HepG2 (cell line): ENCODE results near the gene GPR107. TPM values are rescaled to one million over a fixed set of nuclear protein-coding genes. Genes with fewer than 3 reads are reported as not detected.

Source experiments
- ATAC-seq: fragments of 200-7000 bp; cut with Tn5 transposase; 3 replicates; pipeline ENCODE4 v1.9.1; 2020; ENCODE audit warnings: mild to moderate bottlenecking, moderate library complexity
- BruUV-seq: library from RNA; stranded (reverse); fragments of 400-500 nt; replicated peaks from 2 replicates; lab custom pipeline; 2021; lab: Mats Ljungman, UMichigan
- CTCF ChIA-PET: fragments of 300-600 bp; formaldehyde crosslinking; extraction: SDS; loops from one replicate; lab custom pipeline; 2021; ENCODE audit warnings: low total read pairs, inconsistent platforms, low intra/inter-chr PET ratio; lab: Yijun Ruan, JAX
- POLR2A ChIA-PET: fragments of 350-600 bp; sonication (Branson Sonifier 250); formaldehyde crosslinking; loops from one replicate; lab custom pipeline; 2020; ENCODE audit warnings: antibody characterized with exemption, inconsistent platforms; lab: Yijun Ruan, JAX
- DNase-seq: peaks from one replicate; pipeline ENCODE4 v3.0.0-alpha.2; 2015; ENCODE audit warnings: low spot score
- FAIRE-seq: peaks from 3 replicates; lab custom pipeline; 2011; peaks lifted over from hg19 to GRCh38; lab: Jason Lieb, UNC
- H2AFZ ChIP-seq: one replicate; pipeline ENCODE4 v1.6.1; 2011; ENCODE audit warnings: low read length, inconsistent platforms
- H3K27ac ChIP-seq: fragments of 300-600 bp; 3 replicates; pipeline ENCODE4 v1.8.0; 2011; ENCODE audit warnings: mixed run types, mild to moderate bottlenecking, mixed read lengths, low read length, inconsistent platforms; ENCODE audit not compliant: insufficient read depth; ENCODE audit errors: extremely low read length
- H3K27me3 ChIP-seq, 2 experiments: fragments of 200-600 bp in 1 of 2; 2 replicates in 1 of 2; 3 replicates in 1 of 2; pipeline versions ENCODE4 v1.6.0 to v1.8.0; 2011; ENCODE audit warnings: low read length in 2 of 2, mild to moderate bottlenecking in 2 of 2, moderate library complexity in 2 of 2, inconsistent platforms in 1 of 2; ENCODE audit not compliant: insufficient read depth in 2 of 2, control insufficient read depth in 1 of 2
- H3K36me3 ChIP-seq, 2 experiments: fragments of 200-600 bp in 1 of 2; replicated peaks in 1 of 2; 2 replicates in 1 of 2; 3 replicates in 1 of 2; pipeline versions ENCODE4 v1.5.1 to v1.8.0; 2011; ENCODE audit warnings: low read length in 2 of 2, inconsistent platforms in 1 of 2; ENCODE audit not compliant: insufficient read depth in 2 of 2, control insufficient read depth in 1 of 2
- H3K4me1 ChIP-seq: 2 replicates; pipeline ENCODE4 v1.5.1; 2012; ENCODE audit warnings: low read length, inconsistent platforms; ENCODE audit not compliant: insufficient read depth
- H3K4me2 ChIP-seq: 2 replicates; pipeline ENCODE4 v1.6.0; 2011; ENCODE audit warnings: low read depth, low read length, inconsistent platforms
- H3K4me3 ChIP-seq, 3 experiments: fragments of 200-600 bp in 1 of 3; sonication (generic), shearing (Covaris generic) in 1 of 3; replicated peaks in 1 of 3; 2 replicates each; pipeline ENCODE4 v1.5.1; 2011 to 2016; ENCODE audit warnings: low read length in 3 of 3, inconsistent platforms in 2 of 3, low read depth in 2 of 3, mild to moderate bottlenecking in 2 of 3, control low read depth in 1 of 3, mixed read lengths in 1 of 3; ENCODE audit not compliant: insufficient read depth in 1 of 3
- H3K79me2 ChIP-seq: one replicate; pipeline ENCODE4 v1.6.1; 2011; ENCODE audit warnings: low read length, inconsistent platforms; ENCODE audit not compliant: insufficient read depth
- H3K9ac ChIP-seq: 2 replicates; pipeline ENCODE4 v1.6.0; 2011; ENCODE audit warnings: mild to moderate bottlenecking, low read depth, low read length, inconsistent platforms; ENCODE audit not compliant: insufficient read depth
- H3K9me3 ChIP-seq: 2 replicates; pipeline ENCODE4 v1.5.1; 2012; ENCODE audit warnings: mild to moderate bottlenecking, low read length
- H4K20me1 ChIP-seq: 2 replicates; pipeline ENCODE4 v1.6.0; 2011; ENCODE audit warnings: inconsistent platforms, mild to moderate bottlenecking, low read length, moderate library complexity; ENCODE audit not compliant: insufficient read depth
- ATF3 ChIP-seq: sonication (generic); formaldehyde crosslinking; IDR thresholded peaks from 2 replicates; pipeline ENCODE4 v1.4.0; 2020; ENCODE audit warnings: missing genetic modification reagents
- GABPB1 ChIP-seq: IDR thresholded peaks from 2 replicates; pipeline ENCODE4 v1.6.1; 2016; ENCODE audit warnings: mild to moderate bottlenecking, missing genetic modification reagents, moderate library complexity, missing compliant biosample characterization
- HOXD1 ChIP-seq: sonication (generic); formaldehyde crosslinking; IDR thresholded peaks from 2 replicates; pipeline ENCODE4 v1.5.0; 2020; ENCODE audit warnings: missing genetic modification reagents
- JUND ChIP-seq: sonication (generic); formaldehyde crosslinking; IDR thresholded peaks from 2 replicates; pipeline ENCODE4 v1.8.0; 2022; ENCODE audit warnings: mild to moderate bottlenecking, missing genetic modification reagents
- NFE2 ChIP-seq: sonication (generic); formaldehyde crosslinking; IDR thresholded peaks from 2 replicates; pipeline ENCODE4 v1.4.0; 2020; ENCODE audit warnings: missing genetic modification reagents
- PATZ1 ChIP-seq: sonication (generic); formaldehyde crosslinking; IDR thresholded peaks from 2 replicates; pipeline ENCODE4 v1.4.0; 2020; ENCODE audit warnings: missing genetic modification reagents
- SALL2 ChIP-seq: sonication (generic); formaldehyde crosslinking; IDR thresholded peaks from 2 replicates; pipeline ENCODE4 v1.8.1; 2023; ENCODE audit warnings: mild to moderate bottlenecking, missing genetic modification reagents, inconsistent platforms
- SUZ12 ChIP-seq: fragments of 150-350 bp; IDR thresholded peaks from 2 replicates; pipeline ENCODE4 v1.6.1; 2014; ENCODE audit warnings: low read depth, low read length
- ZNF263 ChIP-seq: sonication (generic); formaldehyde crosslinking; IDR thresholded peaks from 2 replicates; pipeline ENCODE4 v1.4.0; 2020; ENCODE audit warnings: missing genetic modification reagents
- ZNF451 ChIP-seq: sonication (generic); formaldehyde crosslinking; IDR thresholded peaks from 2 replicates; pipeline ENCODE4 v1.5.0; 2020; ENCODE audit warnings: mild to moderate bottlenecking, missing genetic modification reagents
- ZNF576 ChIP-seq: sonication (generic); formaldehyde crosslinking; IDR thresholded peaks from 2 replicates; pipeline ENCODE4 v1.4.0; 2020; ENCODE audit warnings: mild to moderate bottlenecking, missing genetic modification reagents
- ZNF670 ChIP-seq: sonication (generic); formaldehyde crosslinking; IDR thresholded peaks from 2 replicates; pipeline ENCODE4 v1.8.0; 2022; ENCODE audit warnings: mild to moderate bottlenecking, missing genetic modification reagents, borderline replicate concordance
- ZNF788 ChIP-seq: sonication (generic); formaldehyde crosslinking; IDR thresholded peaks from 2 replicates; pipeline ENCODE4 v1.5.0; 2020; ENCODE audit warnings: mild to moderate bottlenecking, missing genetic modification reagents, borderline replicate concordance
- ZSCAN20 ChIP-seq: sonication (generic); formaldehyde crosslinking; IDR thresholded peaks from 2 replicates; pipeline ENCODE4 v1.4.0; 2020; ENCODE audit warnings: missing genetic modification reagents, mild to moderate bottlenecking, borderline replicate concordance
- ZSCAN30 ChIP-seq: sonication (generic); formaldehyde crosslinking; IDR thresholded peaks from 2 replicates; pipeline ENCODE4 v1.5.0; 2020; ENCODE audit warnings: mild to moderate bottlenecking, missing genetic modification reagents
- WGBS: methylation state at CpG from one replicate; pipeline ENCODE4 v1.1.6; 2017; ENCODE audit warnings: low lambda C conversion rate; 5-methylcytosine and 5-hydroxymethylcytosine counted together
- in situ Hi-C: cut with HindIII; loops from 2 replicates; pipeline ENCODE4 v1.10.0; 2017; ENCODE audit warnings: low pct_unique_long_range_greater_than_20kb; ENCODE audit not compliant: extremely low pct_ligation_motif_present
- intact Hi-C: fragments of 100-400 bp; cut with micrococcal nuclease; formaldehyde crosslinking; loops from one replicate; pipeline ENCODE4 v1.10.0; 2022; ENCODE audit not compliant: unreplicated experiment
- polyA plus RNA-seq, 8 experiments: library from polyadenylated mRNA; depleted of rRNA in 3 of 8; stranded (reverse) in 7 of 8; unstranded in 1 of 8; fragments of >200 nt; fragmentation: Illumina TruSeq in 4 of 8; extraction: Trizol in 4 of 8; gene quantifications; 2 replicates each; pipeline versions ENCODE4 v1.2.1 to v1.2.3, GENCODE V29; 2011 to 2016; ENCODE audit warnings: low read depth in 4 of 8, missing spikeins in 1 of 8, mixed read lengths in 1 of 8; ENCODE audit not compliant: insufficient read depth in 1 of 8
- total RNA-seq, 5 experiments: library from RNA; depleted of rRNA; stranded (reverse); fragments of >200 nt; fragmentation: Illumina TruSeq; extraction: Trizol; gene quantifications; 2 replicates each; pipeline ENCODE4 v1.2.3, GENCODE V29; 2016; ENCODE audit warnings: low read depth in 1 of 5
- TF ChIP-seq, protein P1 (sequence below): sonication (generic); formaldehyde crosslinking; IDR thresholded peaks from 2 replicates; pipeline ENCODE4 v1.4.0; 2020; ENCODE audit warnings: missing genetic modification reagents, borderline replicate concordance

Gene GPR107
- total and polyA plus RNA-seq, 2 of the 13 experiments (the other 11 are each of a cell fraction or from before 2014, with no cell fraction given): 22.5 to 24.4 TPM

DNA sequence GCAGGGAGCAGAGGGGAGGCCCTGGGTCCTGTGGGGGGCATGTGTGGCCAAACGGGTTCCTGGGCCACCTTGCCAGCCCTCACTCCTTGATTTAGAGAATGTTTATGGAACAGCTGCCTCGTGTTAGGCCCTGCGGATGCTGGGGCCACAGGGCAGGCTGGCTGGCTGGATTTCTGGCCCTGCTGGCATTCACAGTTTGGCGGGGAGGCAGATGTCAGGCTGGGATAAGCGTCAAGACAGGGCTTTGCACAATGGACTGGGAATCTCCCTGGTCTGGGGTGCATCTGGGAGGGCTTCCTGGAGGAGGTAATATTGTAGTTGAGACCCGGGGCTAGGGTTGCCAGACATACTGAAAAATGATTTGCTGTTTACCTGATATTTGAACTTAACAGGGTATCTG is 132.3 kb downstream of the GPR107 start (continued):
- no peak for TF ChIP-seq SALL2 (CRISPR knock-in tag)
- TF ChIP-seq ZSCAN20 (CRISPR knock-in tag): no peak

DNA sequence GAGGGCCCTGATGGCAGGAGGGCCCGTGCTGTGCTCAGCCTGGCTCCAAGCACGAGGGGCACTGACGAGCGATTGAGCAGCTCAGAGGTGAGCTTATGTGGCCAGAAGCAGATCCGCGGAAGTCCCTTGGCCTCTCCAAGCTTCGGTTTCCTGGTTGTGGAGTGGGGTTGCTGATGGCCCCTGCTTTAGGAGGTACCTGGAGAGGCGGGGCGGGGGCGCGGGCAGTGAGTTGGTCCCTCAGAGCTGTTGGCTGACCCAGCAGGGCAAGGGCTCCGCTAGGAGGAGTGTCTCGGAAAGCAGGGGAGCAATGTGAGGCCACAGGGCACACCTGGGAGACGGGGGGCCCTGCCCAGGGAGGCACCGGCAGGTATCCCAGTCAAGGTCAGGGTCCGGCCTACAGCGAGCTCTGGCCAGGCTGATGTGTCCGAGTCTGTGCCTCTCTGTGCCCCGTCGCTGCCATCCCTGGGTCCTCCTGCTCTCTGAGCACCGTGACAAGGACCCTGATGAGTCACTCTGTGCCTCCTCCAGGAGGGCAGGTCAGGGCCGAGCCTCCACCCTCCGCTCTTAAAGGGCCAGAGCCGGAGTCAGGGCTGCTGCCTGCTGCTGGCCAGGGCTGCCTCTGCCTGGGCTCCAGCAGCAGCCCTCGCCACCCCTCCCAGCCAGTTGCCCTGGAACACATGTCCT is 133.3 kb downstream of the GPR107 start:
- WGBS: 0% methylated on average over 3 of the region's 25 CpGs
- no peak for FAIRE-seq
- TF ChIP-seq ZNF788 (CRISPR knock-in tag) (peak; percentile 32; the same call in 1 of the 2 replicates), SUZ12 (no peak), ZNF576 (CRISPR knock-in tag) (no peak), ZNF451 (no peak), JUND (CRISPR knock-in tag) (peak; percentile 73; the same call in 1 of the 2 replicates), NFE2 (no peak), ZNF670 (CRISPR knock-in tag) (no peak), HOXD1 (CRISPR knock-in tag) (0 out of 2 replicates have a peak, but pooled peaks have one; percentile 8), PATZ1 (CRISPR knock-in tag) (peak; percentile 24), ATF3 (CRISPR knock-in tag) (peak; percentile 87), GABPB1 (no peak; the same call in 1 of the 2 replicates), ZSCAN30 (no peak), ZNF263 (CRISPR knock-in tag) (peak; percentile 71)
- TF ChIP-seq, protein P1, sequence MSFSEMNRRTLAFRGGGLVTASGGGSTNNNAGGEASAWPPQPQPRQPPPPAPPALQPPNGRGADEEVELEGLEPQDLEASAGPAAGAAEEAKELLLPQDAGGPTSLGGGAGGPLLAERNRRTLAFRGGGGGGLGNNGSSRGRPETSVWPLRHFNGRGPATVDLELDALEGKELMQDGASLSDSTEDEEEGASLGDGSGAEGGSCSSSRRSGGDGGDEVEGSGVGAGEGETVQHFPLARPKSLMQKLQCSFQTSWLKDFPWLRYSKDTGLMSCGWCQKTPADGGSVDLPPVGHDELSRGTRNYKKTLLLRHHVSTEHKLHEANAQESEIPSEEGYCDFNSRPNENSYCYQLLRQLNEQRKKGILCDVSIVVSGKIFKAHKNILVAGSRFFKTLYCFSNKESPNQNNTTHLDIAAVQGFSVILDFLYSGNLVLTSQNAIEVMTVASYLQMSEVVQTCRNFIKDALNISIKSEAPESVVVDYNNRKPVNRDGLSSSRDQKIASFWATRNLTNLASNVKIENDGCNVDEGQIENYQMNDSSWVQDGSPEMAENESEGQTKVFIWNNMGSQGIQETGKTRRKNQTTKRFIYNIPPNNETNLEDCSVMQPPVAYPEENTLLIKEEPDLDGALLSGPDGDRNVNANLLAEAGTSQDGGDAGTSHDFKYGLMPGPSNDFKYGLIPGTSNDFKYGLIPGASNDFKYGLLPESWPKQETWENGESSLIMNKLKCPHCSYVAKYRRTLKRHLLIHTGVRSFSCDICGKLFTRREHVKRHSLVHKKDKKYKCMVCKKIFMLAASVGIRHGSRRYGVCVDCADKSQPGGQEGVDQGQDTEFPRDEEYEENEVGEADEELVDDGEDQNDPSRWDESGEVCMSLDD (CRISPR knock-in tag): 0 out of 2 replicates have a peak, but pooled peaks have one; percentile 28

More for the DNA sequence above, 133.3 kb downstream of the GPR107 start:
- intact Hi-C loops: no loop called here
- ATAC-seq (peak; percentile 88), DNase-seq (peak; percentile 59)
- Histone ChIP-seq H2AFZ (no peak overlapping the region), H3K27ac (no peak overlapping the region), H3K9me3 (no peaks in the 10 kb centered on the region), H3K9ac (peak overlapping the region; percentile 39), H3K4me1 (peaks cover 30% of the 10 kb centered on the region), H4K20me1 (no peaks in the 10 kb centered on the region), H3K79me2 (no peaks in the 10 kb centered on the region), H3K27me3 (no peaks in the 10 kb centered on the region), H3K4me2 (peak overlapping the region; percentile 76), H3K4me3 (peak overlapping the region; percentile 46 to 67 (median 56); a peak in 5 of 6 replicates), H3K36me3 (no peaks in the 10 kb centered on the region)
- ChIA-PET POLR2A (no interaction called here), CTCF (no interaction called here)
- no TSS peak for BruUV-seq
- in situ Hi-C loops: no loop called here
